ENCODE measurements around the gene ABCC8. TPM values are rescaled to one million over a fixed set of nuclear protein-coding genes. Genes with fewer than 3 reads are reported as not detected.

ABCC8 gene
- total and polyA plus RNA-seq, 2 donors (not counting 1 experiment from before 2014, with no cell fraction given) = 0.03 to 0.17 TPM

GRCh38 chr11:17522655-17523054, 46.0 kb upstream of the ABCC8 start:
- 84% methylated on average over 17 of the region's 17 CpGs for WGBS (ENCODE audit: insufficient coverage)
- CTCF ChIA-PET = interaction anchor here (1.2 kb wide), 1 partner anchor 15 kb away, joined by 4 read pairs; no protein-coding TSS in a partner anchor
- H2AFZ ChIP-seq (ENCODE audit: insufficient read depth, low read depth, low read length, poor library complexity, severe bottlenecking) = no peak overlapping the region

More at GRCh38 chr11:17522655-17523054, 46.0 kb upstream of the ABCC8 start:
- DNase-seq = no peak
- Histone ChIP-seq H3K4me1 (ENCODE audit: control insufficient read depth in 2 of 2, insufficient read depth in 2 of 2, low read length in 2 of 2) (no peaks in the 10 kb centered on the region), H4K20me1 (ENCODE audit: control insufficient read depth, insufficient read depth, low read length, poor library complexity, severe bottlenecking) (no peaks in the 10 kb centered on the region), H3K9me3 (ENCODE audit: control extremely low read depth in 1 of 3, control insufficient read depth in 2 of 3, insufficient read depth in 1 of 3, low read length in 2 of 3) (no peaks in the 10 kb centered on the region), H3K9ac (ENCODE audit: low read length) (no peak overlapping the region), H3K27me3 (replicated peaks in 1 of 4; ENCODE audit: control extremely low read depth in 1 of 4, control insufficient read depth in 3 of 4, insufficient read depth in 4 of 4, low read length in 3 of 4) (peaks cover 0 to under 1% (median 0%) of the 10 kb centered on the region in 4 experiments), H3K4me3 (ENCODE audit: control extremely low read depth in 1 of 5, extremely low read depth in 1 of 5, insufficient read depth in 1 of 5, low read depth in 2 of 5, low read length in 4 of 5) (no peak overlapping the region), H3K4me2 (replicated peaks; ENCODE audit: low read depth, low read length, poor library complexity, severe bottlenecking) (no peak overlapping the region), H3K79me2 (ENCODE audit: control insufficient read depth, insufficient read depth, low read length) (no peaks in the 10 kb centered on the region), H3K27ac (ENCODE audit: low read length in 2 of 2) (no peak overlapping the region), H3K36me3 (replicated peaks in 1 of 2; ENCODE audit: control extremely low read depth in 1 of 2, control insufficient read depth in 1 of 2, extremely low read depth in 1 of 2, insufficient read depth in 2 of 2, low read length in 1 of 2) (no peaks in the 10 kb centered on the region)
- Mint-ChIP-seq H3K9me3 (ENCODE audit: insufficient read depth) (no peaks in the 10 kb centered on the region), H3K27ac (no peak overlapping the region), H3K4me3 (no peak overlapping the region), H3K27me3 (peaks cover 7% of the 10 kb centered on the region), H3K4me1 (no peaks in the 10 kb centered on the region)
- POLR2A ChIA-PET = no interaction called here
- no peak for ATAC-seq (ENCODE audit: low read depth)
- TF ChIP-seq CTCF (IDR thresholded peaks at IDR 0.05) (no peak), EZH2 (IDR thresholded peaks at IDR 0.05; ENCODE audit: borderline replicate concordance, insufficient read depth, low read depth, low read length, poor library complexity, severe bottlenecking) (no peak)
- intact Hi-C loops (cut with micrococcal nuclease) = no loop called here

Data from B cell (primary cell).